Panc1 (cell line): Measurements from ENCODE around the gene NEK2. TPM values are rescaled to one million over a fixed set of nuclear protein-coding genes. Genes with fewer than 3 reads are reported as not detected.

Source experiments
- ATAC-seq: fragments of 200-7000 bp; cut with Tn5 transposase; 2 replicates; pipeline ENCODE4 v1.9.1; 2020; ENCODE audit warnings: mild to moderate bottlenecking, moderate library complexity
- BruUV-seq: library from RNA; stranded (reverse); fragments of 400-500 nt; replicated peaks from 2 replicates; lab custom pipeline; 2021; lab: Mats Ljungman, UMichigan
- CTCF ChIA-PET: fragments of 300-600 bp; sonication (Branson Sonifier 250); formaldehyde crosslinking; loops from one replicate; lab custom pipeline; 2022; ENCODE audit warnings: antibody characterized with exemption; lab: Charles Lee
- POLR2A ChIA-PET: fragments of 300-600 bp; sonication (Branson Sonifier 250); formaldehyde crosslinking; loops from one replicate; lab custom pipeline; 2022; ENCODE audit warnings: antibody characterized with exemption; lab: Charles Lee
- DNase-seq: peaks from one replicate; pipeline ENCODE4 v3.0.0-alpha.2; 2010; ENCODE audit warnings: low read depth, low spot score
- H3K27ac ChIP-seq: 2 replicates; pipeline ENCODE4 v1.5.1; 2011; ENCODE audit warnings: mild to moderate bottlenecking, low read length, inconsistent platforms
- H3K27me3 ChIP-seq: fragments of 200-500 bp; sonication (Bioruptor generic); 2 replicates; pipeline ENCODE4 v1.6.0; 2014; ENCODE audit warnings: low read length, inconsistent platforms; ENCODE audit not compliant: control insufficient read depth, insufficient read depth
- H3K36me3 ChIP-seq: fragments of 200-500 bp; sonication (Bioruptor generic); 2 replicates; pipeline ENCODE4 v1.5.1; 2014; ENCODE audit warnings: inconsistent platforms, mild to moderate bottlenecking, low read length, moderate library complexity; ENCODE audit not compliant: control insufficient read depth, insufficient read depth
- H3K4me1 ChIP-seq: 2 replicates; pipeline ENCODE4 v1.5.1; 2011; ENCODE audit warnings: inconsistent platforms, mild to moderate bottlenecking, low read length, moderate library complexity; ENCODE audit not compliant: control insufficient read depth, insufficient read depth
- H3K4me3 ChIP-seq, 2 experiments: 2 replicates each; pipeline ENCODE4 v1.5.1; 2011 to 2012; ENCODE audit warnings: low read depth in 2 of 2, low read length in 2 of 2, mild to moderate bottlenecking in 2 of 2, inconsistent platforms in 1 of 2, moderate library complexity in 1 of 2
- H3K9me3 ChIP-seq: fragments of 200-500 bp; sonication (Bioruptor generic); 2 replicates; pipeline ENCODE4 v1.5.1; 2014; ENCODE audit warnings: low read depth, mild to moderate bottlenecking, inconsistent platforms, low read length, moderate library complexity; ENCODE audit not compliant: control insufficient read depth, insufficient read depth
- CTCF ChIP-seq: fragments of 450-650 bp; IDR thresholded peaks from 2 replicates; pipeline ENCODE4 v1.5.1; 2017; ENCODE audit warnings: mild to moderate bottlenecking
- POLR2AphosphoS5 ChIP-seq: IDR thresholded peaks from 2 replicates; pipeline ENCODE4 v1.6.1; 2012; ENCODE audit warnings: mild to moderate bottlenecking, low read depth, low read length, moderate library complexity
- REST ChIP-seq, 2 experiments: IDR thresholded peaks; 2 replicates each; pipeline ENCODE4 v1.6.1; 2011 to 2012; ENCODE audit warnings: low read depth in 2 of 2, control low read depth in 1 of 2, low read length in 1 of 2, mild to moderate bottlenecking in 1 of 2, moderate library complexity in 1 of 2; ENCODE audit not compliant: insufficient read depth in 1 of 2
- SIN3A ChIP-seq: IDR thresholded peaks from 2 replicates; pipeline ENCODE4 v1.6.1; 2012; ENCODE audit warnings: low read depth, mild to moderate bottlenecking, low read length, moderate library complexity, borderline replicate concordance; ENCODE audit not compliant: insufficient read depth
- TCF7L2 ChIP-seq: IDR thresholded peaks from 2 replicates; pipeline ENCODE4 v1.6.1; 2011; ENCODE audit warnings: mild to moderate bottlenecking, low read depth, low read length, inconsistent platforms
- in situ Hi-C: cut with HindIII; loops from 2 replicates; pipeline ENCODE4 v1.10.0; 2016; ENCODE audit warnings: low sequenced_read_pairs, low pct_unique_long_range_greater_than_20kb
- intact Hi-C: fragments of 100-400 bp; cut with micrococcal nuclease; formaldehyde crosslinking; loops from one replicate; pipeline ENCODE4 v1.10.0; 2022; ENCODE audit not compliant: unreplicated experiment
- total RNA-seq: library from RNA; stranded (reverse); gene quantifications from one replicate; pipeline ENCODE4 v1.2.1, GENCODE V29; 2021; ENCODE audit not compliant: unreplicated experiment

The NEK2 gene
- total RNA-seq, 1 experiment from 2014 or later = 34.4 TPM

- no peaks in the 10 kb centered on the region for H3K36me3 ChIP-seq
- TF ChIP-seq REST (IDR thresholded peaks at IDR 0.05; ENCODE audit: insufficient read depth in 1 of 2, low read depth in 2 of 2, low read length in 1 of 2) = no peak
- no peak for TF ChIP-seq POLR2AphosphoS5
- no peak for TF ChIP-seq CTCF
- TF ChIP-seq TCF7L2 = no peak
- TF ChIP-seq SIN3A = no peak
- H3K4me1 ChIP-seq = peaks cover 42% of the 10 kb centered on the region
- BruUV-seq = no TSS peak
- no peaks in the 10 kb centered on the region for H3K9me3 ChIP-seq
- no peak overlapping the region for H3K4me3 ChIP-seq
- no peak for DNase-seq
- CTCF ChIA-PET = interaction anchor here (0.7 kb wide), 1 partner anchor 1277 kb away, joined by 4 read pairs; no protein-coding TSS in a partner anchor
- POLR2A ChIA-PET = interaction anchor here (0.6 kb wide), 1 partner anchor 47 kb away, joined by 4 read pairs; no protein-coding TSS in a partner anchor
- in situ Hi-C loops = no loop called here
- no peaks in the 10 kb centered on the region for H3K27me3 ChIP-seq
- H3K27ac ChIP-seq = peak overlapping the region; percentile 81; the same call in 1 of the 2 replicates
- no peak for ATAC-seq
- intact Hi-C loops = no loop called here
Observed at GRCh38 chr1:211641044-211641800, 34.2 kb downstream of the NEK2 start.

- CTCF ChIA-PET = interaction anchor here (0.7 kb wide), 1 partner anchor 1276 kb away, joined by 4 read pairs; no protein-coding TSS in a partner anchor
- ATAC-seq (no peak), DNase-seq (no peak)
- H3K27me3 ChIP-seq = no peaks in the 10 kb centered on the region
- peak overlapping the region; percentile 15 to 48 for H3K4me3 ChIP-seq
- POLR2A ChIA-PET = interaction anchor here (0.6 kb wide), 1 partner anchor 46 kb away, joined by 4 read pairs; no protein-coding TSS in a partner anchor
- no peaks in the 10 kb centered on the region for H3K9me3 ChIP-seq
- TSS peak; percentile 88 for BruUV-seq
- H3K36me3 ChIP-seq = no peaks in the 10 kb centered on the region
- in situ Hi-C loops (no loop called here), intact Hi-C loops (no loop called here)
- no peak for TF ChIP-seq TCF7L2
- TF ChIP-seq CTCF = no peak
- TF ChIP-seq REST (IDR thresholded peaks at IDR 0.05; ENCODE audit: insufficient read depth in 1 of 2, low read depth in 2 of 2, low read length in 1 of 2) = no peak
- no peak for TF ChIP-seq POLR2AphosphoS5
- TF ChIP-seq SIN3A = no peak
- H3K4me1 ChIP-seq = peaks cover 44% of the 10 kb centered on the region
- H3K27ac ChIP-seq = peak overlapping the region; percentile 83
Observed at GRCh38 chr1:211640301-211640630, 35.2 kb downstream of the NEK2 start.
